HUES6 (cell line): ENCODE data around the gene PBRM1.
"Not testable (repeated sequence)": the region's sequence is repeated elsewhere in the genome, so short reads cannot be mapped to it uniquely, and the experiment has no call there.

Experiments
- H3K27ac ChIP-seq: 2 replicates; pipeline ENCODE4 v1.7.0; 2013; ENCODE audit warnings: low read depth, mild to moderate bottlenecking, low read length, inconsistent platforms
- H3K27me3 ChIP-seq: 2 replicates; pipeline ENCODE4 v1.6.1; 2013; ENCODE audit warnings: low read length; ENCODE audit not compliant: control insufficient read depth, insufficient read depth
- H3K36me3 ChIP-seq: 2 replicates; pipeline ENCODE4 v1.6.1; 2013; ENCODE audit warnings: low read length; ENCODE audit not compliant: control insufficient read depth, insufficient read depth
- H3K4me1 ChIP-seq: 2 replicates; pipeline ENCODE4 v1.6.1; 2013; ENCODE audit warnings: low read length; ENCODE audit not compliant: control insufficient read depth, insufficient read depth
- H3K4me3 ChIP-seq: 2 replicates; pipeline ENCODE4 v1.5.1; 2013; ENCODE audit warnings: low read depth, low read length
- H3K9ac ChIP-seq: one replicate; pipeline ENCODE4 v1.6.1; 2013; ENCODE audit warnings: mild to moderate bottlenecking, low read length
- H3K9me3 ChIP-seq: 2 replicates; pipeline ENCODE4 v1.6.1; 2013; ENCODE audit warnings: low read depth, low read length; ENCODE audit not compliant: control insufficient read depth, insufficient read depth

PBRM1 gene

DNA sequence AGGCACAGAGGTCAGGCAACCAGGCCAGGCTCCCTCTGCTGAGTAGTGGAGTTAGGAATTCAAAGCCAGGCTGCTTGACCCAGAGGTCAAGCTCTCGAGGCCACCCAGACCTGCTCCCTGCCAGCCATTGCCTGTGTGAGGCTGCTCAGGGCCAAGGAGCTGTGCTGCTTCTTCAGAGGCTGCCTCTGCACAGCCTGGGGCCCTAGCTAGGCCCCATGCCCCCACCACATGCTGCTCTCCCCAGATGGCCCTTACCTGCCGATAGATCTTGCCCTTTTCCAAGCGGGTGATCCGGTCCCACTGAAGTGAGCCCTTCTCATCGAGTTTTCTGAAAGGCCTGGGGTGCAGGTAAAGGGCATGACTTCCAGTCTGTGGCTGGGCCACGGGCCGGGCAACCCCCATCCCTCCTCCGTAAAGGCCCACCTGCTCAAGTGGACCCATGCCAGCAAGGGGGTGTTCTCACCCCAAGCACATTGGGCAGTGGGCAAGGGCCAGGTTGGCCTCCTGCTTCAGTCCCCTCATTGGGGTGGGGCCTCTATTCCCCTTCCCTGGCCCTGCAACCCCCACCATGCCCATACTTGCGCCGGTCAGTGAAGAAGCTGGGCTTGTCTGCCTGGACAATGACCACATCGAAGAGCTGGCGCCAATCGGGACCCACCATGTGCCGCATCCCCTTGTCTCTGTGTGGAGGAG lies 158.5 kb downstream of the PBRM1 start:
- H3K27ac ChIP-seq, result no peak overlapping the region
- H3K4me1 ChIP-seq, result peaks cover 13% of the 10 kb centered on the region
- no peak overlapping the region for H3K9ac ChIP-seq
- no peaks in the 10 kb centered on the region for H3K9me3 ChIP-seq
- peaks cover 89% of the 10 kb centered on the region for H3K36me3 ChIP-seq
- H3K27me3 ChIP-seq, result no peaks in the 10 kb centered on the region
- no peak overlapping the region for H3K4me3 ChIP-seq

DNA sequence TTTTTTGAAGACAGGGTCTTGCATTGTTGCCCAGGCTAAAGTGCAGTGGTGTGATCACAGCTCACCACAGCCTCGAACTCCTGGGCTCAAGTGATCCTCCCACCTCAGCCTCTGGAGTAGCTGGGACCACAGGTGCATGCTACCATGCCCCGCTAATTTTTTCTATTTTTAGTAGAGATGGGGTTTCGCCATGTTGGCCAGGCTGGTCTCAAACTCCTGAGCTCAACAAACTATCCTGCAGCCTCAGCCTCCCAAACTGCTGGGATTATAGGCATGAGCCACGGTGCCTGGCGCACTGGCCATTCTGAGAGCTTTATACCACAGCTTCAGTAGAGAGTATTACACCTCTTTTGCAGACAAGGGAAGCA lies 159.1 kb downstream of the PBRM1 start:
- H3K4me3 ChIP-seq, H3K27ac ChIP-seq, H3K9me3 ChIP-seq, H3K27me3 ChIP-seq, H3K9ac ChIP-seq, H3K4me1 ChIP-seq: not testable (repeated sequence)
- peaks cover 86% of the 10 kb centered on the region for H3K36me3 ChIP-seq

DNA sequence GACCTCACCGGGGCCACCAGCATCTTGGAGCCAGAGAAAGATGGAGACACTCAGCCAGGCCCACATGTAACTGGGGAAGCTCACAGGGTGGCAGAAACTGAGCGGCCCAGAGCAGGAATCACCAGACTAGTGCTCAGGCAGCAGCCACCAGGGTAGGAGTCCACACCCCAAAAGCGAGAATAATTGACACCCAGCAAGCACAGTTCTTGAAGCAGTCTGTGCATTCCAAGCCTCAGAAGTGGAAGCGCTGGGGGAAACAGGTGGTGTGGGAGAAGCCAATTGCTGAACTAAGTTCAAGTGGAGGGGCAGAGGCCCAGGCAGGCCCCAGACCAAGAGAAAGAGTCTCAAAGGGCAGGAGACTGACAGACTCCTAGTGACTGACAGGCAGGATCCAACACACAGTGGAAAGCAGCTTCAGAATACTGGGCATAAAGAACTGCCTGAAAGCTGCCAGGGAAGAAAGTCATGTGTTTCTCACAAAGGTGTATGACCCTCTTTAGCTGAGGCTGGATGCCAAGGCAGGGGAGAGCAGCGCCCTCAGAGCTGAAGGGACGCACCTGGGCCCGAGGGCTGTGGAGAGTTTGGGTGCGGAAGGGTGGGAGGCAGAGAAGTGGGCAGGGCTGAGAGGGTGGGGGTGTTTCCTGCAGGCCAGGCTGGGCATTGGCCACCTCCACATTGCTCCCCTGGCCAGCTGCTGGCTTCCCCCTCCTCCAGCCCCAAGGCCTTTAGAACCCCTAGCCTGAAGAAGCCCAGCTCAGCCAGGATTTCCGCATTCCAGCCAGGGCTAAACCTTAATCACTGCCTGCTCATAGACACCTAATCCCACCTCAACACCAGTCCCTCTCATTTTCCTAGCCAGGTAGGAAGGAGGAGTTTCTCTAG lies 159.8 kb downstream of the PBRM1 start:
- no peak overlapping the region for H3K9ac ChIP-seq
- no peak overlapping the region for H3K4me3 ChIP-seq
- no peak overlapping the region for H3K27ac ChIP-seq
- H3K27me3 ChIP-seq, result no peaks in the 10 kb centered on the region
- H3K9me3 ChIP-seq, result no peaks in the 10 kb centered on the region
- peaks cover 83% of the 10 kb centered on the region for H3K36me3 ChIP-seq
- H3K4me1 ChIP-seq, result peaks cover 3% of the 10 kb centered on the region; the same call in 1 of the 2 replicates

DNA sequence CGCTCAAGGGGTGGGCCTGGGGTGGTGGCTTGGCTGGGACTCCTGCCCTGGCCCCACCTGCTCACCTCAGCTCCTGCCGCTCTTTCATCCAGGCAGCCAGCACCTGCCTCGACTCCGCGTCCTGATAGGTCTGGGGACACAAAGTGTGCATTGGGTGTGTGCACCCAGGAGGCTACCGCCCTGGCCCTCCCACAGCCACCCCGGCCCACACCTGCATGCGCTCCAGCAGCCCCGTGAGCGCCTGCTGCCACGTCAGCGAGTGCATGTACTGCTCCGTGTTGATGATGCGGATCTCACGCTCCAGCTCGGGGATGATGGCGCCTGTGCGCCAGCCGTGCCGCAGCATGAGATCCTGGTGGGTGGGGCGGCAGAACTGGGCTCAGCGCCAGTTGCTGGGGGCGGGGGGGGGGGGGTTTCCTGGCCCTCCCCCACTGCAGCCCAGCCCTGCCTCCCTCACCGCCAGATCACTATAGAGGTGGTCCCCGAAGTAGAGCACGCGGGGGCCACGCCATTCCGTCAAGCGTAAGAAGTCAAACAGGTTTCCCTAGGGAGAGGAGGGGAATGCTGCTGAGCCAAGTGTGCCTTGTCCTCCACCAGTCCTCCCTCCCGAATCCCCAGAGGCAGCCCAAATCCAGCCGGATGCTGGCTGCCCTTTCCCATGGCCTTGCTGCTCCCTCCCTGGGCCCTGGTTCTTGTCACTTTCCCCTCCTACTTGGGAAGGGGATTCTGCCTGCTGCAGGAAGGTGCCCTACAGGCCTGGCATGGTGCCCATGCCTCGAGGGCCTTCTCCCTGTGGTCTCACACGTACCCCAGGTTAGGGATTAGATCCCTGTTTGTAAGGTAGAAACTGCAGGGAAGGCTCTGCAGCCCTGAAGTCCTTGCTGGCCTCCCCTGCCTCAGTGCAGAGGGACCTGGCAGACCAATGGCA lies 160.7 kb downstream of the PBRM1 start:
- no peak overlapping the region for H3K27ac ChIP-seq
- peaks cover 75% of the 10 kb centered on the region for H3K36me3 ChIP-seq

DNA sequence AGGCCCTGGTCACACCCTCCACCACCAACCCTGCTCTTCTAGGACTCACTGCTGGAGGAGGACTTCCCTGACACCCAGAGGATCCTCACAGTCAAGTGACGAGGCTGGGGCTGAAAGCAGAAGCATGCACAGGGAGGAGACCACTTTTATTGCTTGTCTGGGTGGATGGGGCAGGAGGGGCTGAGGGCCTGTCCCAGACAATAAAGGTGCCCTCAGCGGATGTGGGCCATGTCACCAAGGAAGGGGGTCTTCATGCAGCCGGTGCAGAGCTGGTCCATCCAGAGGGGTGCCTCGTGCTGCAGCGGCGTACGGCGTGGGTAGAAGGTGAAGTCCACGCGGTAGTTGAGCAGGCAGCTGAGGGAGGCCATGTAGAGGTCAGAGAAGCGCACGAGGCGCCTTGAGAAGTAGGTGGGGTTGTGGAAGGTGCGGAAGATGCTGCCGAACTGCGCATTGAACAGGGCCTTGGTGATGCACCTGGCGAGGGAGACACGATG lies 161.4 kb downstream of the PBRM1 start:
- no peak overlapping the region for H3K27ac ChIP-seq
- no peaks in the 10 kb centered on the region for H3K9me3 ChIP-seq
- H3K4me1 ChIP-seq, result no peaks in the 10 kb centered on the region
- H3K9ac ChIP-seq, result no peak overlapping the region
- H3K36me3 ChIP-seq, result peaks cover 69% of the 10 kb centered on the region
- H3K4me3 ChIP-seq, result no peak overlapping the region
- H3K27me3 ChIP-seq, result no peaks in the 10 kb centered on the region

More for the DNA sequence above, 160.7 kb downstream of the PBRM1 start:
- no peak overlapping the region for H3K9ac ChIP-seq
- H3K4me1 ChIP-seq, result no peaks in the 10 kb centered on the region
- H3K9me3 ChIP-seq, result no peaks in the 10 kb centered on the region
- H3K27me3 ChIP-seq, result no peaks in the 10 kb centered on the region
- H3K4me3 ChIP-seq, result no peak overlapping the region

DNA sequence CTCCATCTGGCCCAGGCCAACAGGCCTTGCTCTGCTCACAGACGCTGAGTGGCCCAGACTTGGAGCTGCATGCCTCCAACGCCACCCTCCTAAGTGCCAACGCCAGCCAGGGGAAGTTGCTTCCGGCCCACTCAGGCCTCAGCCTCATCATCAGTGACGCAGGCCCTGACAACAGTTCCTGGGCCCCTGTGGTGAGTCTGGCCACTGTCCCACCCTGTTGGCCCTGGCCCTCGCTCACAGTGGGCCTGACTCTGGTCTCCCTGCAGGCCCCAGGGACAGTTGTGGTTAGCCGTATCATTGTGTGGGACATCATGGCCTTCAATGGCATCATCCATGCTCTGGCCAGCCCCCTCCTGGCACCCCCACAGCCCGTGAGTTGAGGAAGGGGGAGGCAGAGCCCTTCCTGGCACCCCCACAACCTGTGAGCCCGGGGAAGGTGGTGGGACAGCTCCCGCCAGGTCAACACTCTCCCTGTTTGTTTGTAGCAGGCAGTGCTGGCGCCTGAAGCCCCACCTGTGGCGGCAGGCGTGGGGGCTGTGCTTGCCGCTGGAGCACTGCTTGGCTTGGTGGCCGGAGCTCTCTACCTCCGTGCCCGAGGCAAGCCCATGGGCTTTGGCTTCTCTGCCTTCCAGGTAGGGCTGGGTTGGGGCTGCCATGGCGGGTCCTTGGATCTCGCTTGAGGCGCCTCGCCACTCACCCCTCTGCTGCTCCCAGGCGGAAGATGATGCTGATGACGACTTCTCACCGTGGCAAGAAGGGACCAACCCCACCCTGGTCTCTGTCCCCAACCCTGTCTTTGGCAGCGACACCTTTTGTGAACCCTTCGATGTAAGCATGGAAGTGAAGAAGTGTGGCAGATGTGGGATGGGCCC lies 162.1 kb downstream of the PBRM1 start:
- Histone ChIP-seq H3K4me3 (no peak overlapping the region), H3K27me3 (no peaks in the 10 kb centered on the region), H3K36me3 (peaks cover 62% of the 10 kb centered on the region), H3K4me1 (0 out of 2 replicates have a peak, but pooled peaks cover 3% of the 10 kb centered on the region), H3K27ac (no peak overlapping the region), H3K9ac (no peak overlapping the region), H3K9me3 (no peaks in the 10 kb centered on the region)

DNA sequence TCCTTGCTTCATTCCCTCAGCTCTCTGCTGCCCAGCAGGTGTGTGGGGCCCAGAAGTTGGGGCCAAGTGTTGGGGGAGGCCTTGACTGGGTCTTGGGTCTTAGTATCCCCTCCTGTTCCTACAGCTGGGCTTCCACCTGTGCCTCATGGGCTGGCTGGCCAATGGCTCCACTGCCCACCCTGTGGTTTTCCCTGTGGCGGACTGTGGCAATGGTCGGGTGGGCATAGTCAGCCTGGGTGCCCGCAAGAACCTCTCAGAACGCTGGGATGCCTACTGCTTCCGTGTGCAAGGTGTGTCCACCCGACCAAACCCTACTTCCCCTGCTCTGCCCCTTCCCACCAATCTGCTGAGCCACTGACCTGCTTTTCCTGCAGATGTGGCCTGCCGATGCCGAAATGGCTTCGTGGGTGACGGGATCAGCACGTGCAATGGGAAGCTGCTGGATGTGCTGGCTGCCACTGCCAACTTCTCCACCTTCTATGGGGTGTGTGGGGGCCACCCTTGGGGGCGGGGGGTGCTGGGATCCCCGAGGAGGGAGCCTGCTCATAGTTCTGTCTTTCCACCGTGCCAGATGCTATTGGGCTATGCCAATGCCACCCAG lies 163.0 kb downstream of the PBRM1 start:
- Histone ChIP-seq H3K27me3 (peaks cover 8% of the 10 kb centered on the region; the same call in 1 of the 2 replicates), H3K27ac (no peak overlapping the region), H3K9ac (no peak overlapping the region), H3K4me3 (no peak overlapping the region), H3K4me1 (peaks cover 7% of the 10 kb centered on the region), H3K36me3 (peaks cover 53% of the 10 kb centered on the region), H3K9me3 (no peaks in the 10 kb centered on the region)

DNA sequence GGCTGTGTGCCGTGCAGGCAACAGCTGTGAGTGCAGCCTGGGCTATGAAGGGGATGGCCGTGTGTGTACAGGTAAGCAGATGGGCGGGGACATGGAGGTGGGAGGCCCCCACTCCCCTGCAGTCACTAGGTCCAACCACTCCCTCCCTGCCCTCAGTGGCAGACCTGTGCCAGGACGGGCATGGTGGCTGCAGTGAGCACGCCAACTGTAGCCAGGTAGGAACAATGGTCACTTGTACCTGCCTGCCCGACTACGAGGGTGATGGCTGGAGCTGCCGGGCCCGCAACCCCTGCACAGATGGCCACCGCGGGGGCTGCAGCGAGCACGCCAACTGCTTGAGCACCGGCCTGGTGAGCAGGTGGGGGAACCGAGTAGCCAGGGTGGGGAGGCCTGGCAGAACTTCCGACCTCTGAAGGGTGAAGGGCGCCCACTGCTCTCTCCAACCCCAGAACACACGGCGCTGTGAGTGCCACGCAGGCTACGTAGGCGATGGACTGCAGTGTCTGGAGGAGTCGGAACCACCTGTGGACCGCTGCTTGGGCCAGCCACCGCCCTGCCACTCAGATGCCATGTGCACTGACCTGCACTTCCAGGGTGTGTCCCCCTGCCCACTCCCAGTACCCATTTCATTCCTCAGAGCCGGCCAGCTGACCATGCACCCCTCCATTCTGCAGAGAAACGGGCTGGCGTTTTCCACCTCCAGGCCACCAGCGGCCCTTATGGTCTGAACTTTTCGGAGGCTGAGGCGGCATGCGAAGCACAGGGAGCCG lies 163.6 kb downstream of the PBRM1 start:
- no peak overlapping the region for H3K4me3 ChIP-seq
- H3K4me1 ChIP-seq, result peaks cover 7% of the 10 kb centered on the region
- H3K9me3 ChIP-seq, result no peaks in the 10 kb centered on the region
- peaks cover 46% of the 10 kb centered on the region for H3K36me3 ChIP-seq
- no peak overlapping the region for H3K27ac ChIP-seq
- H3K9ac ChIP-seq, result no peak overlapping the region
- H3K27me3 ChIP-seq, result peaks cover 9% of the 10 kb centered on the region; the same call in 1 of the 2 replicates

DNA sequence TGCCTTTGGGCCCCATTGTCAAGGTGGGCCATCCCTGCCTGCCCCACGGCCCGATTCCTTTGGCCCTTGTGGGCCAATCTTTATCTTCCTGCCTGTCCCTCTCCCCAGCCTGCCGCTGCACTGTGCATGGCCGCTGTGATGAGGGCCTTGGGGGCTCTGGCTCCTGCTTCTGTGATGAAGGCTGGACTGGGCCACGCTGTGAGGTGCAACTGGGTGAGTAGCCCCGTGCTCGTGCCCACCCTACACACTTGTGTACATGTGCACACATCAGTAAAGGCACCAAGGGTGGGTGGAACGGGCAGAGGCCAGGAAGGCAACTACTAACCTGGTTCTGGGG lies 164.3 kb downstream of the PBRM1 start:
- peaks cover 7% of the 10 kb centered on the region for H3K4me1 ChIP-seq
- H3K9me3 ChIP-seq, result no peaks in the 10 kb centered on the region
- no peak overlapping the region for H3K27ac ChIP-seq
- H3K36me3 ChIP-seq, result peaks cover 40% of the 10 kb centered on the region
- H3K27me3 ChIP-seq, result peaks cover 9% of the 10 kb centered on the region; the same call in 1 of the 2 replicates
- no peak overlapping the region for H3K9ac ChIP-seq
- H3K4me3 ChIP-seq, result no peak overlapping the region
